Measurements from ENCODE around the gene PPP2CA.
A peak's percentile ranks its signal among the peaks of the same experiment; 100 is the strongest.

PPP2CA gene

DNA sequence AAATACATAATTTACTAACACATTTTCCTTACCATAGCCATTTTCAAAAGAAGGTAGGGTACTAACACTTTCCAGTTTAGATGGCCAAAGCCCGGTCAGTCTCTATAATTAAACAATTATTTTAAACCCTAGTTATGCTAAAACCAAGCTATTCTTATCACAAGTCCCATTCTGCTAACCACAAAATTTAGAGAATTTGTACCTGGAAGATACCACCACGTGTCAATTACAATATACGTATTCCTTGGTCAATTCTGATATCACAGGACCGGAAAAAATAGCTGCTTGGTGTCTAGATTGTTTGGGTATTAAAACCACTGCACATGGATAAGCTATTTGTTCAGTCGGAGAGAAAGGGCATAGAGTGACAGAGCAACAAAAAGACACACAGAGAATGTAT is 30.2 kb downstream of the PPP2CA start:
- Mint-ChIP-seq H3K27ac (no peak overlapping the region), H3K36me3 (ENCODE audit: low read depth) (peaks cover 55% of the 10 kb centered on the region)

DNA sequence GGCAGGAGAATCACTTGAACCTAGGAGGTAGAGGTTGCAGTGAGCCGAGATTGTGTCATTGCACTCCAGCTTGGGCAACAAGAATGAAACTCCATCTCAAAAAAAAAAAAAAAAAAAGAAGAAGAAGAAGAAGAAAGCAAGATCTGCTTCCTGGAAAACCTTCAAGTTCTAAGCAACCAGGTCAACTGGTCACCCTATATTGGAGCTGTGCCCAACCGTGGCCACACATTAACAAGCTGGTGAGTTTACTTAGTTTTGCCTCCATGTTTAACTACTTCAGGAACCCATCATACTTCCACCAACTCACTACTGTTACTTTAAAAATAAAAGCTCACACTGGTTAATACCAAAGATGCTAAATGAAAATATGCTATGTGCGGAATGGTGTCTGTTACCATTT is 36.8 kb downstream of the PPP2CA start:
- intact Hi-C loops (cut with micrococcal nuclease) = loop anchor here (5.0 kb wide), 1 partner anchor 33 kb away; no protein-coding TSS in a partner anchor
- Mint-ChIP-seq H3K27ac (no peak overlapping the region), H3K4me1 (ENCODE audit: low read depth) (no peaks in the 10 kb centered on the region), H3K27me3 (no peaks in the 10 kb centered on the region), H3K4me3 (no peak overlapping the region), H3K9me3 (no peaks in the 10 kb centered on the region), H3K36me3 (ENCODE audit: low read depth) (no peaks in the 10 kb centered on the region)

More for the DNA sequence above, 30.2 kb downstream of the PPP2CA start:
- Mint-ChIP-seq H3K4me1 (ENCODE audit: low read depth) (no peaks in the 10 kb centered on the region), H3K4me3 (no peak overlapping the region), H3K27me3 (no peaks in the 10 kb centered on the region), H3K9me3 (no peaks in the 10 kb centered on the region)
- intact Hi-C loops (cut with micrococcal nuclease) = no loop called here

DNA sequence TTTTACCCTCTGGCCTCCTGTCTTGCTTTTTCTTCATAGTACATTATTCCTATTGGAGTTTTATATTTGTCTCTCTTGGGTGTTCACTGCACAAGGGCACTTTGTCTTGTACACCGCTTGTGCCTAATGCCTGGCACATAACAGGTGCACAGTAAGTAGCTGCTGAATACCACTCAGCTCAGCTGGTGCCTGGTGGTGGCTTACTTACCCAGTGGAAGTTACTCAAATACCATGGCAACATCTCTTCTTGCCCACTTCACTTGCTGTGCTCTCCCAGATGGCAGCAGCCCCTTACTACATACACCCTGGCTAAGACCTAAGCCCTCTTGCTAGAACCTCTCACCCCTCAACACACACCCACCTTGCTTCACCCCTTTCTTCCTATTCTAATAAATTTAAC is 37.8 kb downstream of the PPP2CA start:
- Mint-ChIP-seq H3K27ac (no peak overlapping the region), H3K4me3 (no peak overlapping the region), H3K27me3 (no peaks in the 10 kb centered on the region), H3K4me1 (ENCODE audit: low read depth) (no peaks in the 10 kb centered on the region), H3K9me3 (no peaks in the 10 kb centered on the region), H3K36me3 (ENCODE audit: low read depth) (no peaks in the 10 kb centered on the region)
- intact Hi-C loops (cut with micrococcal nuclease) = loop anchor here (5.0 kb wide), 1 partner anchor 34 kb away; no protein-coding TSS in a partner anchor

DNA sequence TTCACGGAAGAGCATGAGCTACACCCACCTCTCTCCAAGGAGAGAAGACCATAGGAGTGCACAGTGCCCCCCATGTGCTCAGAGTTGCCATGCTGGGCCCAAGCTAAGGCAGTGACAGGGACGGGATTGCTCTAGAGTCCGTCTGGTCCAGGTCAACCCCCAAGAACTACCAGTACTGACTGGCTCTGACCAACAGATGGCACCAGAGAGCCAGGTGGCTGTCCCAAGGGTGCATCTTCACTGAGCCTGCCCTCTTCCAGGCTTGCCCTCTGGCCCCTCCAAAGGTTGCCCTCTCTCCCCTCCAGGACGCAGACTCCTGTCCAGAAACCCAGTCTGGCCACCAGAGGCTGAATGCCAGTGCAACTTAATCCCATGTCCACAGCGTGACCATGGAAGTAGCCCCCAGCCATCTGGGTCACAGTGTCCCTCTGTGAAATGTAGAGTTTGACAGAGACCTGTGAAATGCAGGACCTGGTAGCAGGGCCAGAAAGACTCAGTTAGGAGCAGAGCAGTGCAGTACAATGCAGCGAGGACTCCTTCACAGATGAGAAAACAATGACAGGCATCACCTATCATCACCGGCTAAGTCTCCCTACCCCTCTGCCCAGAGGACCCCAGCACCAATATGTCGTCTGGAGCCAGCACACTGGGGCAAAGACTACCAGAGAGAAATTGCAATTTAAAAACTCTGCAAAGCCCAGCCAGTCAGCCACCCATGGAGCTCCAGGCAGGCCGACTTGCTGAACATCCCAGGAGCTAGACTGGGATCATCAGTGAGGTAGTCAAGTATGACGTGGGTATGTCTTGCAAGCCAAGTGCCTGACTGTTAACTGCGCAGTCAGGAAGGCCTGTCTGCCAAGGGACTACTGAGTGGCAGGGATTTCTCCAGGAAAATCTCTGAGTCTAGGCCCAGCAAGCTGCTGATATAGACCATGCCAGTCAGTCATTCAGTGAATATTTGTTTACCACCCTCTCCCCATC is 41.4 kb downstream of the PPP2CA start:
- Mint-ChIP-seq H3K27me3 (no peaks in the 10 kb centered on the region), H3K36me3 (ENCODE audit: low read depth) (no peaks in the 10 kb centered on the region), H3K9me3 (no peaks in the 10 kb centered on the region), H3K4me3 (no peak overlapping the region), H3K4me1 (ENCODE audit: low read depth) (no peaks in the 10 kb centered on the region), H3K27ac (no peak overlapping the region)
- intact Hi-C loops (cut with micrococcal nuclease) = loop anchor here (1.0 to 5.0 kb wide), 2 partner anchors 38 to 105 kb away; no protein-coding TSS in a partner anchor

DNA sequence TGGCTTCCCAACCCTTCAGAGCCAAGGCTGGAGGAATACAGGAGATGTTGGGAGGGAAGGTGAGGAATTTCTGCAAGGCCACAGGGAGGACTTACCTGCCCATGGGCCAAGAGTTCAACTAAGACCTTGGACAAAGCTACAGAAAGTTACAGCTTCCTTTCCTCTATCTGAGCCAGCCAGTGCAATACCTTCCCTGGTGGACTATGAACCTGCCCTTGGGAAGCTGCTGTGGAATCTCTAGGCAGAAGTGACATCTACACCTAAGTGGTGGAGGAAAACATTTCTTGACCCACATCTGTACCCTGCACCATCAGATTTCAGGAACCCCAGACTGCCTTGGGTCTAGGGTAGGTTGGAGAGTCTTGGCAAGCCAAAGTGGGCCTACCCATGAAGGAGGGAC is 42.4 kb downstream of the PPP2CA start:
- Mint-ChIP-seq H3K36me3 (ENCODE audit: low read depth) (no peaks in the 10 kb centered on the region), H3K4me3 (no peak overlapping the region), H3K27ac (no peak overlapping the region), H3K27me3 (no peaks in the 10 kb centered on the region), H3K9me3 (no peaks in the 10 kb centered on the region), H3K4me1 (ENCODE audit: low read depth) (no peaks in the 10 kb centered on the region)
- intact Hi-C loops (cut with micrococcal nuclease) = no loop called here

DNA sequence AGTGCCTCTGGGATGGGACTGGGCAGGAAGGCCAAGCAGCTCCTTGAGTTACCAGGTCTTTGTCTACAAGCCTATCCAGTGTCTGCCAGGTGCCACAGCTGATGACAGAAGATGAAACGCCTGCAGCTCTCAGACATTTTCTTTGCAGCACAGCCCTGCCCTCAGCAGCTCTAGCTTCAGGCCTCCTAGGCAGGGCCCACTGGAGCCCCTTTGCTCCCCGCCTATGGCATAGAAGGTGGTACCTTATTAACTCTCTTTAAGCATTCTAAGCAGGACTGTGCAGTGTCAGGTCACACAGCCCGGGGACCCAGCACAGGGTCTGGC is 47.8 kb downstream of the PPP2CA start:
- intact Hi-C loops (cut with micrococcal nuclease) = no loop called here
- Mint-ChIP-seq H3K27me3 (peaks cover 2% of the 10 kb centered on the region), H3K27ac (peak overlapping the region; percentile 98), H3K4me3 (peak overlapping the region; percentile 92), H3K36me3 (ENCODE audit: low read depth) (peaks cover 20% of the 10 kb centered on the region), H3K9me3 (no peaks in the 10 kb centered on the region), H3K4me1 (ENCODE audit: low read depth) (peaks cover 21% of the 10 kb centered on the region)

DNA sequence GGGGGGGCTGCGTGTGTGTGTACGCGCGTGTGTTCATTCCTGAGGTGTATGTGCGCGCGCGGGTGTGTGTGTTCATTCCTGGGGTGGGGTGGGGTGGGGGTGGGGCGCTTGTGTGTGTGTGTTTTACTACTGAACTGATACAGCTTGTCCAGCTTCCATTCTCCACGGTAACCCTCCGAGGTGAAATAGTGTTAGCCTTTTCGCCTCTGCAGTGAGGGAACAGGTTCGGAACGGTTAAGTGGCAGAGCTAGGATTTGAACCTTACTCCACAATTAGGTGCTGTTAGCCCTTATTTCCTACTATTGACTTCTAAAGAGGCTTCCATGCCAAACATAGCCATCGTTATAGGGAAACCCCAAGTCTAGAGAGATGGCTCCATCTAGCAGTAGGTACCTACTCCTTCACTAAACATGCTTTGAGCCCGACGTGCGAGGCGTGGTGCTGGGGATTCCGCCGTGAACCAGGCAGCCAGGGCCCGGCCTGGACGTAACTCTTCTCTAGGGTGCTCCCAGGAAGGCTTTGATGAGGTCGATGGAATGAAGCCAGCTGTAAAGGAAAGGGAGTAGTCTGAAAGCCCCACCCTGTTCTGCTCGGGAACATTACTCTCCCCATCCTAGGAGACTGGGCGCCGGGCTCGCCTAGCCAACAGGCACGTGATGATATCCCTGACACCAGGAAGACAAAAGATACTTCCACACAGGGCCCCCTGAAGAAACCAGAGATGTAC is 48.3 kb downstream of the PPP2CA start:
- peaks cover 2% of the 10 kb centered on the region for H3K27me3 Mint-ChIP-seq
- H3K4me3 Mint-ChIP-seq = peak overlapping the region; percentile 92
- peaks cover 26% of the 10 kb centered on the region for H3K36me3 Mint-ChIP-seq (ENCODE audit: low read depth)
- intact Hi-C loops (cut with micrococcal nuclease) = loop anchor here (2.0 kb wide), 1 partner anchor 193 kb away; the partner anchor contains the start of gene UBE2B
- H3K9me3 Mint-ChIP-seq = no peaks in the 10 kb centered on the region
- H3K27ac Mint-ChIP-seq = peak overlapping the region; percentile 98
- H3K4me1 Mint-ChIP-seq (ENCODE audit: low read depth) = peaks cover 21% of the 10 kb centered on the region

DNA sequence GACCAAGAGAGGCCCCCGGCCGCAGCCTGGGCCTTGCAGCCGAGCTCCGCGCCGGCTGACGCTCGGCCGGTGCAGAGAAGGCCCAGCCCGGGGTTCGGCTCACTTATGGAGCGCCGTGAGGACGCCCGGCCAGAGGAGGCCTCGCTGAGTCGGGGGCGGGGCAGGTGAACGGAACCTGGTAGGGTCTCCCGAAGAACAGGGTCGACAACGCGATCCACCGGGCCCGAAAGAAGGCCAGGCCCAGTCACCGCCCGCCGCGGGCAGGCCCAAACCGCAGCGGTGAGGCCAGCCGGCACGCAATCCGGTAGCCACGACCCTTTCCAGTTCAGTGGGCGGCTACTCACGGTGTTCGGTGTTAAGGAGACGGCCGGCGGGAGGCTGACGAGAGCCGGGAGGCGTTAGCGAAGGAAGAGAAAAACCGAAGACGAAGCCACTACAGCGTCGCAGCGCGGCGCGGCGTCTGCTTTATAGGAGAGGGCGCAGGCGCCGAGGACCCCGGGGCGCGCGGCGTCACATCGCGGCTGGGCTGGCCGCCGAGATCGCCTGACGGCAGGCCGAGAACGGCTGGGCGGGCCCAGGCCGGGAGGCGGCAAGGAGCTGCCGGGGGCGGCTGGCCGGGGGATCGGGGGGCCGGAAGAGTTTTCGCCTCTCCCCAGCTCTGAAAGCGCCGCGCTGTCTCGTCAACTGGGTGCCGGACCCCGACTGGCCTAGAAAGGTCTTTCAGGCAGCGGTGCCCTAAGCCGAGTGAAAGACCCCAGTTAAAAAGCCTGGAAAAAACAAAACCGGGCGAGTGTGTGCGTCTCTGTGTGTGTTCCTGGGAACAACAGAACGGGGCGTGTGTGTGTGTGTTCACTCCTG is 49.1 kb downstream of the PPP2CA start, which contains the start of gene SKP1:
Gene SKP1, minus strand, starts transcription at position 440 of the 858 bp plus-strand sequence. CDS start 2,928 bp downstream, outside the sequence.
- H3K9me3 Mint-ChIP-seq = no peaks in the 10 kb centered on the region
- H3K27ac Mint-ChIP-seq = peak within 1 kb of the TSS; percentile 98
- H3K4me1 Mint-ChIP-seq (ENCODE audit: low read depth) = peaks cover 27% of the 10 kb centered on the region
- peaks cover 2% of the 10 kb centered on the region for H3K27me3 Mint-ChIP-seq
- H3K4me3 Mint-ChIP-seq = peak within 1 kb of the TSS; percentile 92
- peaks cover 34% of the 10 kb centered on the region for H3K36me3 Mint-ChIP-seq (ENCODE audit: low read depth)
- intact Hi-C loops (cut with micrococcal nuclease) = loop anchor here (2.0 kb wide), 1 partner anchor 194 kb away; the partner anchor contains the start of gene UBE2B

DNA sequence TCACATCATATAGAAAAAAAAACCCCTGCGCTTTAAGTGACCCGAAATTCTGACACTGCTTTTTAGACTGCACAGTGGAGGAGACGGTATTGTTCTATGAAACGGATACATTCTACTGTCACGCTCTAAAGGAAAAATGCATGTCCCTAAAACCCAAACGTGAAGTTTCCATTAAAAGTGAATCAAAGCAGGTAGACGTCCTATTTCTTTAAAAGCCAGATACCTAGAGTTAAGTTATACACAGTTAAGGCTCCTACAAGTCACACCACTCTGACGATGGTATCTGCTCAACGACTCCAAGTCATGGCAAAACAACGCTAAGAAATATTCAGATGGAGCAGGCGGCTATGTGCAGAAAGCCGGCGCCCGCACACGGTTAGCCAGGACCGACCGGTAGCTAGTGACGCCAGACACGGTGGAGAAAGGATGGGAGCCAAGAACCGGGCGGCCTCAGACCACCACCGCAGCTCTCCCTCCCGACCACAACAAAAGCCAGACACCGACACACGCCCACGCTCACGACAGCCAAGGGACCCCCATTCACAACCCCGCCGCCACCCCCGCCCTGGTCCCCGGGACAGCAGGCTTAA is 49.9 kb downstream of the PPP2CA start:
- Mint-ChIP-seq H3K36me3 (ENCODE audit: low read depth) (peaks cover 41% of the 10 kb centered on the region), H3K4me3 (peak overlapping the region; percentile 92), H3K27me3 (peaks cover 2% of the 10 kb centered on the region), H3K9me3 (no peaks in the 10 kb centered on the region), H3K27ac (peak overlapping the region; percentile 98), H3K4me1 (ENCODE audit: low read depth) (peaks cover 33% of the 10 kb centered on the region)
- intact Hi-C loops (cut with micrococcal nuclease) = loop anchor here (2.0 kb wide), 1 partner anchor 195 kb away; the partner anchor contains the start of gene UBE2B

DNA sequence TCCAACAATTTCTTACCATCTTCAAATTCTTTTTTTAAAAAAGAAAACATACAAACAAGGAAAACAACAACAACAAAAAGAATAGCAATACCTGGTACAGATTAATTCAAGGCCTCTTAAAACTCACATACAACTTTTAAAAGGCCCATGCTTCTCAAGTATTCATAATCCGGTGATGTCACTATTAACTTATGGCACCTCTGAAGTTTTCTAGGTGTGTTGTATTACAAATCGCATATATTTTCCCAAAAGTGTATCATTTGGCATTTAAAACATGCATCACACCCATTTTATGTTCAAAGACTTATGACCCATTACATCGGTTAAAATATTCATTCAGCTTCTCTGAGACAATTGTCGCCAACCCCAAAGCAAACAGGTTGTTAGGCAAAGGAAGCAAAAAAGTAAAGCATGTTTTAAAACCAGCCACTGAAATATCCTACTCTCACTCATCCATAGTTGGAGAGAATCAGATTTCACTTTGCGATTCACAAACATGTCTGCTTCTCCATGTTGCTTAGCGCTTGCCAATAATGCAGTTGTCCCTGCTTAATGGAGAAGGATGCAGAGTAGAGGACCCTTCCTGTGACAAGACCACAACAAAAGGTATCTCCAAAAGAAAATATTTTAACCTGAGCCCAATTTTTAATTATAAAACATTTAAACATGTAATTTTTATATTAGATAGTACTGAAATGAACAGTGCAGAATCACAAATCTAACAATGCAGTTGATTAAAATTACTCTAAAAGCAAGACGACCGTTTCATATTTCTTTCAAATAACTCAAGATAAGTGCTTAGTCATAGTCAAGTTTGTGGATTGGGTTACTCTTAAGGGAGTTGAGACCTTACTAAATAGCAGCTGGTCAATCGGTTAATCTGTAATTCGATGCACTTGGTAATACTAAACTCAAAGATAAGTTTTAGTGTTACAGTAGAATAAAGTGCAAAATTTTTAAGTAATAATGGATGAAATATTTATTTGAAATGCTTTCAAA is 50.7 kb downstream of the PPP2CA start:
- Mint-ChIP-seq H3K4me1 (ENCODE audit: low read depth) (peaks cover 33% of the 10 kb centered on the region), H3K27ac (no peak overlapping the region), H3K9me3 (no peaks in the 10 kb centered on the region), H3K36me3 (ENCODE audit: low read depth) (peaks cover 50% of the 10 kb centered on the region), H3K4me3 (peak overlapping the region; percentile 92), H3K27me3 (peaks cover 2% of the 10 kb centered on the region)
- intact Hi-C loops (cut with micrococcal nuclease) = no loop called here

DNA sequence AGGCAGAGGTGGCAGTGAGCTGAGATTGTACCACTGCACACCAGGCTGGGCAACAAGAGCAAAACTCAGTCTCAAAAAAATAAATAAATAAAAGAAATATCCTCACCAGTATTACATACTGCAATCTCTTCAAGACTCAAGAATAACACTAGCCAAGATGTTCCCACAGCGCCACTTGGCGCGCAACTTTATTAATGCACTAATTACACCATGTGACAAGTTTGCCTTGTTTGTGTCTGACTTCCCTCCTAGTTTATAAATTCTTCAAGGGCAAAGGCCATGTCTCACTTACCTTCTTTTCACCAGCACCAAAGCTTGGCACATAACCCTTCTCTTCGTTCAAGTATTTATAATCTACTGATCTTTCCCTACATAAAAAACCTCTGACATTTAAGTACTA is 53.9 kb downstream of the PPP2CA start:
- Mint-ChIP-seq H3K4me3 (no peak overlapping the region), H3K9me3 (no peaks in the 10 kb centered on the region), H3K27me3 (no peaks in the 10 kb centered on the region), H3K27ac (peak overlapping the region; percentile 30), H3K36me3 (ENCODE audit: low read depth) (peaks cover 79% of the 10 kb centered on the region), H3K4me1 (ENCODE audit: low read depth) (peaks cover 36% of the 10 kb centered on the region)
- intact Hi-C loops (cut with micrococcal nuclease) = no loop called here

DNA sequence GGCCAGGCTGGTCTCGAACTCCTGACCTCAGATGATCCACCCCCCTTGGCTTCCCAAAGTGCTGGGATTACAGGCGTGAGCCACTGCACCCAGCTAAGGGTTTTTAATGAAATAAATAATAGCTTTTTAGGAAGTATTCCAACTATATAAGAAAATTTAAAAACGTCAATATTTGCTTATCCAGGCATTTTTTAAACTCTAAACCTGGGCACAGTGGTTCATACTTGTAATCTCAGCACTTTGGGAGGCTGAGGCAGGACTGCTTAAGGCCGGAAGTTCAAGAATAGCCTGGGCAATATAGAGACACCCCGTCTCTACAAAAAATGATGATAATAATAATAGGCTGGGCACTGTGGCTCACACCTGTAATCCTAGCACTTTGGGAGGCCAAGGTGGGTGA is 63.3 kb downstream of the PPP2CA start:
- intact Hi-C loops (cut with micrococcal nuclease) = no loop called here
- Mint-ChIP-seq H3K27me3 (no peaks in the 10 kb centered on the region), H3K36me3 (ENCODE audit: low read depth) (peaks cover 94% of the 10 kb centered on the region), H3K27ac (no peak overlapping the region), H3K9me3 (no peaks in the 10 kb centered on the region), H3K4me3 (no peak overlapping the region), H3K4me1 (ENCODE audit: low read depth) (no peaks in the 10 kb centered on the region)
